T47D (cell line): ENCODE measurements around the gene GAD2.

Experiments
- DNase-seq, 2 experiments: peaks; one replicate each; pipeline versions ENCODE4 v3.0.0 to v3.0.0-alpha.2; 2011 to 2012; ENCODE audit warnings: low read depth in 1 of 2, low spot score in 1 of 2
- JUND ChIP-seq: IDR thresholded peaks from 2 replicates; pipeline ENCODE4 v1.6.1; 2012; ENCODE audit warnings: low read depth
- in situ Hi-C: cut with HindIII; loops from 2 replicates; pipeline ENCODE4 v1.10.0; 2016; ENCODE audit warnings: low sequenced_read_pairs, low pct_unique_long_range_greater_than_20kb

Gene GAD2

DNA sequence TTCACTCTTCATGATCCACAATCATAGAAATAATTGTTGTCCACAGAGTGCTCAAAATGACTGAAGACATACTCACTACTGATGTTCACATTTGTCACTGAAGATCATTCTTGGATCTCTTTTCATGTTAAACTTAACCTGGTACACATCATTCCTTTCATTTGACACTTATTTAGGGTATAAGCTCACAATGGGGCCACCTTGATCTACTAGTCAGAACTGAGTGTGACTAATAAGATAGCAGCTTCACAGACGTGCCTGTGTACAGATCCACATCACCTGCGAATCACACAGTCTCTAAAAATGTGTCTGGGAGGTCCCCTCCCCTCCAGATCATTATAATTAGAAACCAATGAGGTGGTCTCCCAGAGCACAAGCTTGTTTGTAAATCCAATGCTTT is 21.8 kb downstream of the GAD2 start:
- DNase-seq, result no peak
- in situ Hi-C loops, result no loop called here
- TF ChIP-seq JUND, result no peak

DNA sequence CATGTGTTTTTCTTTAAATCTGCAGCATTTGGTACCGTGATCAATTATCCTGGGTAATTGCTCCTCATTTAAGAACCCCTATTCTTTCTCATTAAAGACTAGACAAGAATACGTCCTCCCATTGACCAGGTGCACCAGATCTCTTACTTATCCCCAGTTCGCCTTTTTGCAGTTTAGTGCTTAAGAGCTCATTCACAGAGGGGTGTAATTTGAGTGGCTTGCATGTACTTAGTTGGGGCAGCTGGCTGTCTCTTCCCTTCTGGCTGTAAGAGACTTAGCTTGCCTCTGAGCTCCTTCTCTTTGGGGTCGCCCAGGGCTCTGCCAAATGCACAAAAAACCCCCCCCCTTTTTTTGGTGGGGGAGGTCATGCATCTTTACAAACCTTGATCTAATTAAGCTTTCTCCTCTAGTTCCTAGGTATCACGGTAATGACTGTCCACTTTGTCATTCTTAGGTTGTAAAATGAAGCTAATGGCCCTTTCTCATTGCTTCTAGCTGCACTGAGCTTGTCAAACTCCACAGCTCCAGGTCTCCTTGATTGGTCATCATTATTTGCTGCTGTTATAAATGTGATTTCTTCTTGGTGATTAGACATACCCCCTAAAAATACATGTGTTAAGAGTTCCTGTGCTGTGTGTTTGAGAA is 26.3 kb downstream of the GAD2 start:
- no peak for DNase-seq
- no peak for TF ChIP-seq JUND
- in situ Hi-C loops, result no loop called here

DNA sequence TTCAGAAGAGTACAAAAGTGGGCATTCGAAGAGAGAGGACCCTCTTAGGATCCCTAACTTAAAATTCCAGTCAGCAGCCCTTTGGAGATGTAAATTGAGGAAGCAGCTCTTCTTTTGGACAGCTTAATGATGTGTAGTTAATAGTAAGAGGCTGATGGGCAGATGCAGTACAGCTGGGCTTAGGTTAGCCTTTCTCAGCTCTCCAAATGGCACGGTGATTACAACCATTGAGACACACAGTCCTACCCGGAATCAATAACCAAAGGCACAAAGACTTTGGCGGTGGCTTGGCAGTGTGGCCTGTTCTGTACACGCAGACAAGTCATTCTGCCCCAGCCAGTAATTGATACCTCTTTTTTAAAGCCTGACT is 26.8 kb downstream of the GAD2 start:
- no peak for DNase-seq
- no peak for TF ChIP-seq JUND
- in situ Hi-C loops, result no loop called here

DNA sequence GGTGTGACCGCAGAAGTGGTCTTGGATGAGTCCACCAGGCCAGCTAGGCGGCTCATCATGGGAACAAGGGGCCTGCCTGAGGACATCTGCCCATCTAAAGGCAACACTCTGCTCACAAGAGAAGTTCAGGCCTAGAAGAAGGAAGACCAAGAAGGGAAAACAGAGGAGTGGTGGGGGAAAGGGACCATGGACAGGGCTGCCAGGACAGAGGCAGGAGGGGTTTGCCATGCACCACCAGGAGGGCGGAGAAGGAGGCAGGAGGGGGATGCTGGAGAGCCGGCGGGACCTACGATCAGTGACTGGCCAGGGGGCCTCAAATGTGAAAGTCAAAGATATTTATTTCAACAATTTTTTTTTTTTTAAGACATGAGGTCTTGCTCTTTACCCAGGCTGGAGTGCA is 33.1 kb downstream of the GAD2 start:
- TF ChIP-seq JUND, result no peak
- in situ Hi-C loops, result no loop called here
- no peak for DNase-seq

DNA sequence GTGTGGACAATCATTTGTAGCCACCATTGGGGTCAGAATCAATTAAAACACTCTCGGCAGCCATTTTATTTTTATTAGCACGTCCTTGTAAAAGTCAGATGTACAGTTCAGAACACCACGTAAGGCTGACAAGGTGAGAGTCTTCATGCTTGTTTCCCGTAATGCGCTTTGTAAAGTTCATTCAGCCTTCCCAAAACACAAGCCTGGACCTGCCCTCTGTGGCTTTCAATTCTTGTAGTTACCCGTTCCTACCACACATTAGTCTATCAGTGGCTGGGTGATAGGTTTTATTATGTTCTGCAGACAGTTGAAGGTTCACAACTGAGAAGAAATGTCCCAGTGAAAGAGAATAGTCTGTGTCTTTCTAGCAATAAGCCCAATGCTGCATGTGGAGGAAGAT is 35.4 kb downstream of the GAD2 start:
- in situ Hi-C loops, result no loop called here
- DNase-seq, result no peak
- TF ChIP-seq JUND, result no peak

DNA sequence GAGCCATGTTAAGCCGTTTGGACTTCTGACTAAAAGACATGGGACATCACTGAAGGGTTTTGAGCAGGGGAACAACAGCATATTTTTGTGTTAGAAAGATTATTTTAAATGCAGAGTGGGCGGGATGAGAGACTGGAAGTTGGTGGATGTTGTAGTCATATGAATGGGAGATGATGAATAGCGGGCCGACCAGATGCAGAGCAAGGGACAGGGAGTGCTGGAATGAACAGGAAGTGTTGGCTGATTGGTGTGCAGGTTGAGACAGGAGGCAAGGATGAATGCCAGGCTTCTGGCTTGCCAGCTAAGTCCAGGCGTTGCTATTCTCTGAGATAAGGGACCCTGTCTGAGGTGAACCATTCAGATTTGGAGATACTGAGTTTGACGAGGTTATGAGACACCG is 38.0 kb downstream of the GAD2 start:
- DNase-seq, result no peak
- no peak for TF ChIP-seq JUND
- in situ Hi-C loops, result no loop called here

DNA sequence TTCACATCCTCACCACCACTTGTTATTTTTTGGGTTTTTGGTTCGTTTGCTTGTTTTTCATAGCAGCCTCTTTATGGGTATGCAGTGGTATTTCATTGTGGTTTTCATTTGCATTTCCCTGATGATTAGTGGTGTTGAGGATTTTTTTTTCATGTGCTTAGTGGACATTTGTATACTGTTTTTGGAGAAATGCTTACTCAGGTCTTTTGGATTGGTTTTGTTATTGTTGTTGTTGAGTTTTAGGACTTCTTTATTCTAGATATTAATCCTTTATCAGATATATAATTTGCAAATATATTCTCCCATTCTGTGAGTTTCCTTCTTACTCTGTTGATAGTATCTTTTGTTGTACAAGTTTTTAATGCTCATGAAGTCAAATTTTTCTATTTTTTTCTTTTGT is 42.8 kb downstream of the GAD2 start:
- TF ChIP-seq JUND, result no peak
- DNase-seq, result no peak
- in situ Hi-C loops, result no loop called here

DNA sequence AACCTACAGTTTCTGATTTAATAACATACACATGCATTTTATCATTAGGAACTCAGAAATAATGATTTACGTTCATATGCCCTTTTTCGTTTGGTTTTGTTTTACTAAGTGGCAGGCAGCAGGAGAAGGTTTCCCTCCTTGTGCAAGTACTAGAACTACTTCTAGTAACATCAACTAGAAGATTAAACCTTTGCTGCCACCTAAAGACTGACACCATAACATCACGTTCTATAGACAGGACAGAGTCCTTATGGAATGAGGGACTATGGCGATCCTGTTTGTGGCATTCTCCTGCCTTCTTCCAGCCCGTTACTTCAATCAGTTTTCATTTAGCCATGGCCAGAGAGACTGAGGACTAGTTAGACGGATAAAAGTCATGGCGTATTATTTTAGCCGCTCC is 53.2 kb downstream of the GAD2 start:
- in situ Hi-C loops, result no loop called here
- DNase-seq, result peak; percentile 34 to 75
- TF ChIP-seq JUND, result no peak

DNA sequence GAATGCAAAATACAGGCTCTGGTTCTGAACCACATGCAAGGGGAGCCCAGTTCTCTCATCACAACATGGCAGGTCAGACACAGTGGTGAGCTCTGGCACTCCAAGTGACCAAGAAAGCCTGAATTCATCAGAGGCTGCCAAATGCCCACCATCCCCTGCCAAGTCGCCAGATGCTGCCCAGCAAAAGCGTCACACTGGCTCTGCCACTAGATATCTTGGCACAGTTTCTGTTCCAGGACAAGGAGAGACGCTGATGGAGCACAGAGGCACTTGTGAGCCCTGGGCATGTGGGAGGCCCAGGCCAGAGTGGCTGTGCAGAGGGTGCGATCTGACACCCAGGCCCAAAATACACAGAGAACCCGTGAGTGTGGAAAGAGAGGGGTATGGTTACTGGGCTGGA is 57.8 kb downstream of the GAD2 start:
- no peak for TF ChIP-seq JUND
- in situ Hi-C loops, result no loop called here
- DNase-seq, result no peak

DNA sequence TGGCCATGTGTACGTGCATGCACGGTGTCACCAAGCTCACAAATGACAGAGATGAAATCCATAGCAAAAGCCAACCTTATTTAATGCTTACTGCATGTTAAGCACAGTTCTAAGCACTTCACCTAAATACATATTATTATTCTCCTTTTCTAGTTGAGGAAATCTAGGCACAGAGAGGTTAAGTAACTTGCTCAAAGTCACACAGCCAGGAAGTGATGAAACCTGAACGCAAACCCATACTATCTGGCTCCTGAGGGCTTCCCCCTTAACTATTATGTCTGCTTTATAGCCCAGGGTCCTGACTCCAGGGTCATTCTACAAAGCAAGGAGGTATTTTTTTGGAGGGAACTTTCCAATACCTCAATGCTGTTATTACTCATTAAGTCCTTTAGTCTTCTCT is 61.7 kb downstream of the GAD2 start:
- in situ Hi-C loops, result no loop called here
- no peak for TF ChIP-seq JUND
- DNase-seq, result no peak

DNA sequence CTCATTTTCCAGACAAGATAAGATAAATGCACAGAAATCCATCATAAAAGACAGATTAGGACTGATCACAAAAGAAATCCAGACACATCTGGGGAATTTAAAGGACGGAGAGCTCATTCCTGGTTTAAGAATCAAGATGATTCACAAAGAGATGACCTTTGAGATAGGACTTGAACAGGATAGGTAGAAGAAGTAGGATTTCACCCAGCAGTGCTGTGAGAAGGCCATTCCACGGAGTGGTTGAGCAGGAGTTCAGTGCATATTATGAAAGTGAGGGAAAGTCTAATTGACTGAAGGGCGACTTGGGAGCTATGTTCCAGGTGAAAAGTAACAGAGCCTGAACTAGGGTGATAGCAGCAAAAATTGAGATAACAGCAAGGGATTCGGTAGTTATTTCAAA is 73.7 kb downstream of the GAD2 start:
- in situ Hi-C loops, result no loop called here
- DNase-seq, result no peak
- TF ChIP-seq JUND, result no peak

DNA sequence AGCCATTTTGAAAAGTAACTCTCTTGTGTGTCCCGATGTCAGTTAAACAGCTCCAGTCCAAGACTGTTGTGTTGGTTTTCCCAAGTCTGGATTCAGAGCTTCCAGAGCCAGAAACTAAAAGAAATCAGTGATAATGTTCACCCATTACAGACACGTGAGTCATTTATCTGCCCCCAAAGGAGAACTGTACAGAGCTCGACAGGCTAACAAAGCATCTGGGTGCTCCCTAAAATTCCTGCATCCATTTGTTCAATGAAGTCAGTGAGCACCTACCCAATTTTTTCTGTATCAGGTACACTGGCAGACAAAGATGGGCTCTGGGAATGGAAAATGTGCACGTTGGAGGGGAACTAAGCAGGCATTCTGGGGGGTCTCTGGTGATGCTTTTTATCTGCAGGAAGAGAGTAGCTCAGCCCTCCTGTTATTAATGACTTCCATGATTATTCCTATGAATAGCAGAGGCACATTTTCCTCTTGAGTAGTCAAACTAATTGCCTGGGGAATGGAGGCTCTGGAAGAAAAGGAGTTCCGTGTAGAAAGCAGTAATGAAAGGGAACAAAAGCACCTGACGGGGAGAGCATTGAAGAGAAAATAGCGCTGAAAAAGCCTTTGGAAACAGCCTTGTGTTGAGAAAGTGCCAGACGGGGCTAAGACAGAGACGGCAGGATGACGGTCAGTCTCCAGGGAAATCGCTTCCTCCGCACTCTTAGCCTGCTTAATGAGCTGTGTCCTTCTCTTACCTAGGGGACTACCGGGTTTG is 75.3 kb downstream of the GAD2 start:
- no peak for TF ChIP-seq JUND
- in situ Hi-C loops, result no loop called here
- DNase-seq, result no peak

DNA sequence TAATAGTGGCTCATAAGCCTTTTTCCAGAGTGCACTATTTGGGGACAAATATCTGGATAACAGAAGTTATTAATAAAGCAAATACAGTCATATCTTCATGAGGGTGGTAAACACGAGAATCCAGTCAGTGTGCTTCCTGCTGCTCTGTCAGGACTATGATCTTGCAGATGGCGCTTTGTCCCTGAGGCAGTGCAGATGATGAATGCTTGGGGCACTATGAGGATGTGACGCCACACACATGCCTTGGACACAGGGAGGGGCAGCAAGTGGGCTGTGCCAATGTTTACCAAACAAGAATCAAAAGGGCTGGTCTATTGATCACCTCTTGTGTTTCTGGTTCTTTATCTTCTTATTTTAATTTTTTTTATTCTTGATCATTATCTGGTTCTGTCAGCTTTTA is 79.8 kb downstream of the GAD2 start:
- no peak for TF ChIP-seq JUND
- in situ Hi-C loops, result no loop called here
- no peak for DNase-seq

DNA sequence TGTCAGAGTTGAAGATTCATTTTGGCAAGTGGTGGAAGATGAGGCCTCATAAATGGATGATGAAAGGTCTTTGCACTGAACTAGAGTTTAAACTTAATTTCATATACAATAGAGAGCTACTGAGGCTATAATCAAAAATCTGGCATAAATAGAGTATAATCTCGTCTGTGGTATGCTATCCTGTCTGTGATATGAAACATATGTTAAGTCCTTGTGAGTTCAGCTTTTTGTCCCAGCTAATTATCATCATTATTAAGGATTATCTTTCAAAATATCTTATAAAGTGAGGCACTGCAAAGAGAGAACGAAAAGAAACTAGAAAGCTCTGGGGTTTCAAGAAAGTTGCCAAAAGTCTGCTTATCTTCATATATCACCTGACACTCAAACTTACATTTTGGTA is 83.4 kb downstream of the GAD2 start:
- in situ Hi-C loops, result no loop called here
- no peak for TF ChIP-seq JUND
- no peak for DNase-seq
